ENCODE measurements around the gene SYCE1L. TPM values are rescaled to one million over a fixed set of nuclear protein-coding genes. Genes with fewer than 3 reads are reported as not detected.

Gene SYCE1L
- total RNA-seq, 2 experiments from 2014 or later = 5.8 to 12.8 TPM

GRCh38 chr16:77211880-77212740, 12.9 kb downstream of the SYCE1L start:
- Mint-ChIP-seq H3K27ac (peak overlapping the region; percentile 27), H3K9me3 (no peaks in the 10 kb centered on the region), H3K36me3 (ENCODE audit: low read depth) (no peaks in the 10 kb centered on the region), H3K4me1 (peaks cover 11% of the 10 kb centered on the region), H3K27me3 (no peaks in the 10 kb centered on the region), H3K4me3 (peak overlapping the region; percentile 79)
- ChIA-PET POLR2A (interaction anchor here (0.6 to 5.4 kb wide), 5 partner anchors 9 to 374 kb away, joined by 3 to 38 read pairs (median 4); partner anchors contain the start of gene MON1B), CTCF (interaction anchor here (1.1 kb wide), 1 partner anchor 11 kb away, joined by 4 read pairs; no protein-coding TSS in a partner anchor)
- DNase-seq = peak; percentile 76

- no peak overlapping the region for H3K27ac Mint-ChIP-seq
- ChIA-PET CTCF (interaction anchor here (1.1 kb wide), 1 partner anchor 10 kb away, joined by 4 read pairs; no protein-coding TSS in a partner anchor), POLR2A (interaction anchor here (1.0 to 5.4 kb wide), 4 partner anchors 12 to 373 kb away, joined by 3 to 38 read pairs (median 6); partner anchors contain the start of gene MON1B)
- peak; percentile 75 for DNase-seq
- H3K4me3 Mint-ChIP-seq = peak overlapping the region; percentile 79
- peaks cover 11% of the 10 kb centered on the region for H3K4me1 Mint-ChIP-seq
- H3K9me3 Mint-ChIP-seq = no peaks in the 10 kb centered on the region
- H3K36me3 Mint-ChIP-seq (ENCODE audit: low read depth) = no peaks in the 10 kb centered on the region
- no peaks in the 10 kb centered on the region for H3K27me3 Mint-ChIP-seq
Observed at GRCh38 chr16:77212741-77213541, 13.7 kb downstream of the SYCE1L start.

GRCh38 chr16:77213542-77214106, 14.4 kb downstream of the SYCE1L start:
- H3K4me3 Mint-ChIP-seq = peak overlapping the region; percentile 79
- H3K27me3 Mint-ChIP-seq = no peaks in the 10 kb centered on the region
- H3K4me1 Mint-ChIP-seq = peaks cover 11% of the 10 kb centered on the region
- ChIA-PET POLR2A (interaction anchor here (5.4 kb wide), 1 partner anchor 24 kb away, joined by 38 read pairs; the partner anchor contains the start of gene MON1B), CTCF (no interaction called here)
- no peak for DNase-seq
- H3K9me3 Mint-ChIP-seq = no peaks in the 10 kb centered on the region
- H3K36me3 Mint-ChIP-seq (ENCODE audit: low read depth) = no peaks in the 10 kb centered on the region
- no peak overlapping the region for H3K27ac Mint-ChIP-seq

- DNase-seq = no peak
- no peaks in the 10 kb centered on the region for H3K36me3 Mint-ChIP-seq (ENCODE audit: low read depth)
- no peaks in the 10 kb centered on the region for H3K27me3 Mint-ChIP-seq
- peaks cover 11% of the 10 kb centered on the region for H3K4me1 Mint-ChIP-seq
- H3K4me3 Mint-ChIP-seq = no peak overlapping the region
- ChIA-PET CTCF (interaction anchor here (0.9 kb wide), 1 partner anchor 17 kb away, joined by 3 read pairs; no protein-coding TSS in a partner anchor), POLR2A (interaction anchor here (1.0 to 5.4 kb wide), 2 partner anchors 24 to 25 kb away, joined by 5 to 38 read pairs; partner anchors contain the start of gene MON1B)
- no peak overlapping the region for H3K27ac Mint-ChIP-seq
- H3K9me3 Mint-ChIP-seq = no peaks in the 10 kb centered on the region
Observed at GRCh38 chr16:77214411-77215138, 15.4 kb downstream of the SYCE1L start.

GRCh38 chr16:77219437-77219836, 20.2 kb downstream of the SYCE1L start:
- CTCF ChIA-PET = no interaction called here
- H3K4me3 Mint-ChIP-seq = no peak overlapping the region
- no peaks in the 10 kb centered on the region for H3K36me3 Mint-ChIP-seq (ENCODE audit: low read depth)

GRCh38 chr16:77220427-77220826, 21.2 kb downstream of the SYCE1L start:
- CTCF ChIA-PET = no interaction called here

More at GRCh38 chr16:77219437-77219836, 20.2 kb downstream of the SYCE1L start:
- no peaks in the 10 kb centered on the region for H3K4me1 Mint-ChIP-seq
- no peaks in the 10 kb centered on the region for H3K9me3 Mint-ChIP-seq
- DNase-seq = no peak
- no peak overlapping the region for H3K27ac Mint-ChIP-seq
- POLR2A ChIA-PET = no interaction called here
- no peaks in the 10 kb centered on the region for H3K27me3 Mint-ChIP-seq

GRCh38 chr16:77221482-77221881, 22.3 kb downstream of the SYCE1L start:
- Mint-ChIP-seq H3K9me3 (no peaks in the 10 kb centered on the region), H3K27me3 (no peaks in the 10 kb centered on the region), H3K4me3 (no peak overlapping the region), H3K36me3 (ENCODE audit: low read depth) (no peaks in the 10 kb centered on the region), H3K27ac (no peak overlapping the region), H3K4me1 (no peaks in the 10 kb centered on the region)
- DNase-seq = no peak
- POLR2A ChIA-PET = interaction anchor here (1.5 kb wide), 1 partner anchor 9 kb away, joined by 4 read pairs; no protein-coding TSS in a partner anchor
- CTCF ChIA-PET = no interaction called here

More at GRCh38 chr16:77220427-77220826, 21.2 kb downstream of the SYCE1L start:
- Mint-ChIP-seq H3K9me3 (no peaks in the 10 kb centered on the region), H3K4me3 (no peak overlapping the region), H3K27me3 (no peaks in the 10 kb centered on the region), H3K4me1 (no peaks in the 10 kb centered on the region), H3K36me3 (ENCODE audit: low read depth) (no peaks in the 10 kb centered on the region), H3K27ac (no peak overlapping the region)
- POLR2A ChIA-PET = interaction anchor here (1.5 kb wide), 1 partner anchor 8 kb away, joined by 4 read pairs; no protein-coding TSS in a partner anchor
- no peak for DNase-seq

GRCh38 chr16:77223184-77223583, 24.0 kb downstream of the SYCE1L start:
- H3K4me1 Mint-ChIP-seq = no peaks in the 10 kb centered on the region
- peak; percentile 32 for DNase-seq
- H3K4me3 Mint-ChIP-seq = no peak overlapping the region
- peaks cover 3% of the 10 kb centered on the region for H3K27me3 Mint-ChIP-seq
- H3K27ac Mint-ChIP-seq = no peak overlapping the region
- H3K36me3 Mint-ChIP-seq (ENCODE audit: low read depth) = no peaks in the 10 kb centered on the region
- no peaks in the 10 kb centered on the region for H3K9me3 Mint-ChIP-seq
- CTCF ChIA-PET = interaction anchor here (0.7 to 1.5 kb wide), 5 partner anchors 9 to 361 kb away, joined by 3 to 8 read pairs (median 4); no protein-coding TSS in a partner anchor
- POLR2A ChIA-PET = no interaction called here

- CTCF ChIA-PET = no interaction called here
- POLR2A ChIA-PET = no interaction called here
Observed at GRCh38 chr16:77225182-77225581, 26.0 kb downstream of the SYCE1L start.

GRCh38 chr16:77227745-77228144, 28.5 kb downstream of the SYCE1L start:
- DNase-seq = no peak
- CTCF ChIA-PET = no interaction called here
- H3K36me3 Mint-ChIP-seq (ENCODE audit: low read depth) = no peaks in the 10 kb centered on the region
- POLR2A ChIA-PET = no interaction called here
- no peak overlapping the region for H3K27ac Mint-ChIP-seq
- H3K27me3 Mint-ChIP-seq = peaks cover 14% of the 10 kb centered on the region
- no peak overlapping the region for H3K4me3 Mint-ChIP-seq
- H3K4me1 Mint-ChIP-seq = no peaks in the 10 kb centered on the region
- H3K9me3 Mint-ChIP-seq = no peaks in the 10 kb centered on the region

More at GRCh38 chr16:77225182-77225581, 26.0 kb downstream of the SYCE1L start:
- Mint-ChIP-seq H3K9me3 (no peaks in the 10 kb centered on the region), H3K27ac (no peak overlapping the region), H3K27me3 (peaks cover 7% of the 10 kb centered on the region), H3K4me1 (no peaks in the 10 kb centered on the region), H3K4me3 (no peak overlapping the region), H3K36me3 (ENCODE audit: low read depth) (no peaks in the 10 kb centered on the region)
- no peak for DNase-seq

- CTCF ChIA-PET = interaction anchor here (0.8 to 1.2 kb wide), 3 partner anchors 8 to 352 kb away, joined by 3 read pairs; no protein-coding TSS in a partner anchor
Observed at GRCh38 chr16:77231047-77231446, 31.8 kb downstream of the SYCE1L start.

More at GRCh38 chr16:77231047-77231446, 31.8 kb downstream of the SYCE1L start:
- Mint-ChIP-seq H3K36me3 (ENCODE audit: low read depth) (no peaks in the 10 kb centered on the region), H3K27me3 (peaks cover 22% of the 10 kb centered on the region), H3K9me3 (no peaks in the 10 kb centered on the region), H3K4me3 (no peak overlapping the region), H3K27ac (no peak overlapping the region), H3K4me1 (peaks cover 2% of the 10 kb centered on the region)
- DNase-seq = no peak
- POLR2A ChIA-PET = no interaction called here

Measured in activated CD4-positive, alpha-beta memory T cell treated with anti-CD3 and anti-CD28 coated beads, Interleukin-2, amount 10 ng/mL, durations not matched to agents 7 days and 5 days (primary cell).